Heart left ventricle (tissue), 16 donors: ENCODE data around the gene TGM4. TPM values are rescaled to one million over a fixed set of nuclear protein-coding genes. Genes with fewer than 3 reads are reported as not detected.

Experiments used
- ATAC-seq, 4 donors: fragments of 200-7000 bp; cut with Tn5 transposase; one replicate each; pipeline ENCODE4 v1.9.1; 2020 to 2022; ENCODE audit warnings: moderate library complexity in 4 of 4, mild to moderate bottlenecking in 3 of 4, moderate number of reproducible peaks in 1 of 4
- DNase-seq, 5 donors: peaks; one replicate each; pipeline ENCODE4 v3.0.0-alpha.2; 2020
- H3K27ac ChIP-seq, 12 donors: fragments of 200-600 bp; sonication (generic) in 4 of 12; one replicate each; pipeline versions ENCODE4 v1.5.0 to v1.8.0; 2016 to 2022; ENCODE audit warnings: mild to moderate bottlenecking in 2 of 12
- H3K27me3 ChIP-seq, 9 donors: fragments of 200-600 bp; sonication (generic) in 2 of 9; one replicate each; pipeline versions ENCODE4 v1.5.1 to v1.8.0; 2016 to 2022; ENCODE audit warnings: mild to moderate bottlenecking in 3 of 9
- H3K36me3 ChIP-seq, 9 donors: fragments of 200-600 bp; sonication (generic) in 2 of 9; one replicate each; pipeline versions ENCODE4 v1.5.0 to v1.8.0; 2018 to 2022; ENCODE audit warnings: mild to moderate bottlenecking in 2 of 9
- H3K4me1 ChIP-seq, 12 donors: fragments of 200-600 bp; sonication (generic) in 4 of 12; one replicate each; pipeline versions ENCODE4 v1.5.0 to v1.8.0; 2016 to 2022; ENCODE audit warnings: mild to moderate bottlenecking in 3 of 12
- H3K4me3 ChIP-seq, 12 donors: fragments of 200-600 bp; sonication (generic) in 4 of 12; one replicate each; pipeline versions ENCODE4 v1.5.0 to v1.8.0; 2017 to 2022; ENCODE audit warnings: mild to moderate bottlenecking in 9 of 12, moderate library complexity in 4 of 12
- H3K9me3 ChIP-seq, 12 donors: fragments of 200-600 bp; sonication (generic) in 4 of 12; one replicate each; pipeline versions ENCODE4 v1.5.0 to v1.8.0; 2016 to 2022; ENCODE audit warnings: mild to moderate bottlenecking in 1 of 12
- CTCF ChIP-seq, 12 donors: fragments of 200-600 bp; sonication (generic) in 4 of 12; IDR thresholded peaks; one replicate each; pipeline versions ENCODE4 v1.5.0 to v1.8.0; 2018 to 2022; ENCODE audit warnings: antibody characterized with exemption in 12 of 12, mild to moderate bottlenecking in 5 of 12
- POLR2A ChIP-seq, 2 donors: fragments of 450-650 bp; IDR thresholded peaks; one replicate each; pipeline ENCODE4 v1.6.1; 2017; ENCODE audit warnings: antibody characterized with exemption in 2 of 2, mild to moderate bottlenecking in 2 of 2, moderate library complexity in 2 of 2
- WGBS, 4 donors: extraction: QIAGEN DNeasy Blood & Tissue Kit in 2 of 4; methylation state at CpG; one replicate each; pipeline versions ENCODE4 v1.1.5 to v1.1.7; 2013 to 2018; 5-methylcytosine and 5-hydroxymethylcytosine counted together
- intact Hi-C, 10 donors: fragments of 100-400 bp; cut with DNase I; formaldehyde crosslinking; loops; one replicate each; pipeline versions ENCODE4 v1.11.1 to v1.14.2; 2022
- long read RNA-seq, 3 donors: library from polyadenylated mRNA; unstranded; transcript quantifications; one replicate each; pipeline ENCODE4 v2.0.0, GENCODE V29; 2020 to 2021
- polyA plus RNA-seq, 2 donors: library from polyadenylated mRNA; stranded (reverse); fragments of 200-250 nt; gene quantifications; one replicate each; pipeline ENCODE4 v1.2.3, GENCODE V29; 2013
- total RNA-seq, 9 donors: library from RNA; depleted of rRNA in 2 of 9; stranded (reverse); fragments of >200 nt in 2 of 9; fragmentation: NEBNext Ultra II Directional in 3 of 9; extraction: Animal tissue kit (Norgen Biotek cat#: 25700) in 3 of 9; gene quantifications; one replicate each; pipeline versions ENCODE4 v1.1.0 to v1.2.4, GENCODE V29; 2016 to 2023
- donor health status: ischemic (EF 13 %, LVEDD 7.1; RV severe dilation, severe dysfunction).
- donor health status: healthy with polysubstance abuse.
- donor health status: DM: no; HTN: yes; CAD: no.
- donor health status: DM: no; HTN: no; CAD: no.
- donor health status: ischemic (EF 25% LVEDD 6.9; RV normal size, moderate dysfunction).
- donor health status: ischemic (EF 25% LVEDD 5.7; RV mildly dilated, moderate dysfunction).
- donor health status: healthy.
- donor health status: DM: yes; HTN: yes; CAD: no.
- donor health status: ischemic (EF 35%, LVEDD 5.7; RV mildly dilated, moderate dysfunction).
- donor health status: nonischemic (EF 11% LVEDD 7.7; RV severe dilation, severe dysfunction).
- donor health status: DM: yes; HTN: yes; CAD: no.
- donor health status: PGD.
- donor health status: ischemic (EF 29% LVEDD 5.4; RV normal size, mild dysfunction).
- donor health status: nonischemic (EF 23%, LVEDD 6.1; RV moderate dilation, normal function).

The TGM4 gene
- under 1 TPM in 1 of 9 donors, not detected in 8; 0.66 TPM for total RNA-seq
- not detected for polyA plus RNA-seq
- long read RNA-seq, donor 1 = 0 reads
- long read RNA-seq, donor 2 = 0 reads
- long read RNA-seq, donor 3 = 0 reads

GRCh38 chr3:44874308-44874707 lies at the start of gene TGM4:
TGM4 (plus strand) TSS chr3:44874608; CDS start chr3:44874679, 71 bp downstream.
- no peaks in the 10 kb centered on the region for H3K4me1 ChIP-seq
- DNase-seq (no peak), ATAC-seq (no peak)
- no peak within 1 kb of the TSS for H3K4me3 ChIP-seq
- H3K27me3 ChIP-seq = no peaks in the 10 kb centered on the region
- no peaks in the 10 kb centered on the region for H3K36me3 ChIP-seq
- no peak within 1 kb of the TSS for H3K27ac ChIP-seq
- 77 to 84% (median 81%) methylated on average over 5 of the region's 5 CpGs for WGBS, 4 donors
- no peaks in the 10 kb centered on the region for H3K9me3 ChIP-seq
- TF ChIP-seq CTCF (IDR thresholded peaks at IDR 0.05) (no peak), POLR2A (IDR thresholded peaks at IDR 0.05) (no peak)
- intact Hi-C loops = no loop called here

DNA sequence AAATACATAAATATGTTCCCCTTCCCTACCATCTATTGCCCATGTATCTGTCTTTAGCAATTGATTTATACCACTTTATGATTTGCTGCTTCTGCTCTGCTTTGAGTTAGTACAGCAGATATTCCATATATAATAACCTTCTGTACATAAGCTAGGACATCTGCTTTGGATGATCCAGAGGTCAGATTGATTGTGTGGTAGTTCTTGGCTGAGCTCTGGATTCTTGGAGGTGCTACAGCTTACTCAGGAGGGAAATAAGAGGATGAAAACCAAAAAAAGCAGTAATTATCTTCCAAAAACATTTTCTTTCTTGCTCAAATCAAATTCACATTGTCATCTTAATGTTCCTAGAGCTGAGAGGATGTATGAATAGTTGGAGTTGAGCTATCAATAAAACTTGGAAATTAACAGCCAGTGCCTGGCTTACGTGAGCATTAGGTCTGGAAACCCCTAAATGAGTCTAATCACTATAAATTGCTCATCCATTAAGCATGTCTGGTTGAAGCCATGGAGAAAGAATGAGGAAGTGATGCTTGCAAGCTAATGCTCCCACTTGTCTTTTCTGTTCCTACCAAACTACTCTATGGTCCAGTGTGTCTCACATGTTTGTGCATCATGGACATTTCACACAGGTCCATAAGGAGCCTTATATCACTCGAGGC lies 49.0 kb upstream of the TGM4 start:
- 87 to 93% (median 90%) methylated on average over 2 of the region's 2 CpGs for WGBS, 4 donors
- TF ChIP-seq CTCF (IDR thresholded peaks at IDR 0.05) = no peak
- no peak for TF ChIP-seq POLR2A (IDR thresholded peaks at IDR 0.05)
- ATAC-seq = no peak
- Histone ChIP-seq H3K4me1 (no peaks in the 10 kb centered on the region), H3K9me3 (no peaks in the 10 kb centered on the region), H3K4me3 (no peak overlapping the region), H3K36me3 (peaks cover 0 to 7% (median 0%) of the 10 kb centered on the region in 9 donors), H3K27ac (no peak overlapping the region), H3K27me3 (no peaks in the 10 kb centered on the region)
- intact Hi-C loops = no loop called here
- no peak for DNase-seq

- Histone ChIP-seq H3K27ac (no peak overlapping the region), H3K9me3 (no peaks in the 10 kb centered on the region), H3K4me3 (no peak overlapping the region), H3K27me3 (no peaks in the 10 kb centered on the region), H3K36me3 (peaks cover 0 to 19% (median 0%) of the 10 kb centered on the region in 9 donors), H3K4me1 (no peaks in the 10 kb centered on the region)
- intact Hi-C loops = no loop called here
- DNase-seq (no peak), ATAC-seq (no peak)
- no peak for TF ChIP-seq CTCF (IDR thresholded peaks at IDR 0.05)
- no peak for TF ChIP-seq POLR2A (IDR thresholded peaks at IDR 0.05)
- WGBS, 4 donors = 86 to 92% (median 90%) methylated on average over 3 of the region's 3 CpGs
Measured at GRCh38 chr3:44827196-44827595, 47.2 kb upstream of the TGM4 start.

DNA sequence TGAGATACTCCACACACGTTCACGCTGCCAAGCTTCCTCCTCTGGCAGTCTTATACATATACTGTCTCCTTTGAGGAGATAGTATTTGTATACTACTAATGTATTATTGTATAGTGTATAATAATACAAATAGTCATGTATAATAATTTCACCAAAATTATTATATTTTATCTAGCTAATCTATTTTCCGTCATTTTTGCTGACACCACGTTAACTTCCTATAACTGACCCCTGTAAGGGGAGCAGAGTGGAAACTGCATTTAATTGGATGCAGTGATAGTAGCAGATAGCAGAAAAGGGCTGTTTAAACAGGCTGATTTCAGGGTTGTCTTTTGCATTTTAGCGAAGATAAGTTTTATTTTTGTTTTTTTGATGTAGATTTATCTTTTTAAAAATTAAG lies 43.2 kb upstream of the TGM4 start:
- Histone ChIP-seq H3K27ac (no peak overlapping the region), H3K36me3 (peaks cover 0 to 19% (median 0%) of the 10 kb centered on the region in 9 donors), H3K4me3 (no peak overlapping the region), H3K9me3 (peaks cover 0 to 9% (median 0%) of the 10 kb centered on the region in 12 donors), H3K4me1 (no peaks in the 10 kb centered on the region), H3K27me3 (no peaks in the 10 kb centered on the region)
- ATAC-seq (no peak), DNase-seq (no peak)
- intact Hi-C loops = no loop called here
- no peak for TF ChIP-seq CTCF (IDR thresholded peaks at IDR 0.05)
- no peak for TF ChIP-seq POLR2A (IDR thresholded peaks at IDR 0.05)
- 76 to 85% (median 80%) methylated on average over 5 of the region's 5 CpGs for WGBS, 4 donors
